HuH-7 (cell line): ENCODE results near the gene C5orf46.
A peak's percentile ranks its signal among the peaks of the same experiment; 100 is the strongest.
"Not testable (repeated sequence)": the region's sequence is repeated elsewhere in the genome, so short reads cannot be mapped to it uniquely, and the experiment has no call there.

Experiments
- DNase-seq: peaks from one replicate; pipeline ENCODE4 v3.0.0; 2011; ENCODE audit warnings: low spot score

C5orf46 gene

GRCh38 chr5:147893820-147894219, 12.5 kb downstream of the C5orf46 start:
- no peak for DNase-seq

- no peak for DNase-seq
These were observed 13.5 kb downstream of the C5orf46 start for GRCh38 chr5:147892696-147893296.

- DNase-seq: no peak
These were observed 18.4 kb downstream of the C5orf46 start for GRCh38 chr5:147887930-147888329.

GRCh38 chr5:147887026-147887627, 19.2 kb downstream of the C5orf46 start:
- DNase-seq: peak; percentile 16

GRCh38 chr5:147882586-147883313, 23.6 kb downstream of the C5orf46 start:
- no peak for DNase-seq

GRCh38 chr5:147880487-147880886, 25.9 kb downstream of the C5orf46 start:
- no peak for DNase-seq

GRCh38 chr5:147879784-147880183, 26.6 kb downstream of the C5orf46 start:
- DNase-seq: no peak

GRCh38 chr5:147878066-147878759, 28.1 kb downstream of the C5orf46 start, which contains the start of gene SCGB3A2:
SCGB3A2 (plus strand) TSS chr5:147878711; CDS start chr5:147878804, 93 bp downstream.
- no peak for DNase-seq

GRCh38 chr5:147876626-147877025, 29.7 kb downstream of the C5orf46 start:
- no peak for DNase-seq

GRCh38 chr5:147876141-147876540, 30.2 kb downstream of the C5orf46 start:
- no peak for DNase-seq

- no peak for DNase-seq
These were observed 31.4 kb downstream of the C5orf46 start for GRCh38 chr5:147874910-147875367.

GRCh38 chr5:147874118-147874875, 32.0 kb downstream of the C5orf46 start:
- DNase-seq: not testable (repeated sequence)

- not testable (repeated sequence) for DNase-seq
These were observed 33.4 kb downstream of the C5orf46 start for GRCh38 chr5:147872744-147873435.

GRCh38 chr5:147871980-147872549, 34.3 kb downstream of the C5orf46 start:
- not testable (repeated sequence) for DNase-seq

GRCh38 chr5:147869892-147870291, 36.4 kb downstream of the C5orf46 start:
- not testable (repeated sequence) for DNase-seq

- no peak for DNase-seq
These were observed 37.2 kb downstream of the C5orf46 start for GRCh38 chr5:147869112-147869511.

GRCh38 chr5:147863454-147864158, 42.7 kb downstream of the C5orf46 start:
- no peak for DNase-seq

GRCh38 chr5:147860641-147861025, 45.7 kb downstream of the C5orf46 start:
- DNase-seq: no peak

GRCh38 chr5:147859962-147860640, 46.2 kb downstream of the C5orf46 start:
- no peak for DNase-seq

- no peak for DNase-seq
These were observed 47.8 kb downstream of the C5orf46 start for GRCh38 chr5:147858565-147858964.
